ENCODE results near the gene RNF4. TPM values are rescaled to one million over a fixed set of nuclear protein-coding genes. Genes with fewer than 3 reads are reported as not detected.
A peak's percentile ranks its signal among the peaks of the same experiment; 100 is the strongest.

Gene RNF4
- total RNA-seq, 4 donors from 2014 or later: 33.2 to 49.0 (median 40.7) TPM

GRCh38 chr4:2515830-2516550 lies 47.1 kb downstream of the RNF4 start:
- TF ChIP-seq POLR2AphosphoS5 (IDR thresholded peaks at IDR 0.05) (peak in 1 of 2 donors; percentile 13), POLR2A (IDR thresholded peaks at IDR 0.05; ENCODE audit: low read depth) (no peak)
- TF ChIP-seq, protein P1, sequence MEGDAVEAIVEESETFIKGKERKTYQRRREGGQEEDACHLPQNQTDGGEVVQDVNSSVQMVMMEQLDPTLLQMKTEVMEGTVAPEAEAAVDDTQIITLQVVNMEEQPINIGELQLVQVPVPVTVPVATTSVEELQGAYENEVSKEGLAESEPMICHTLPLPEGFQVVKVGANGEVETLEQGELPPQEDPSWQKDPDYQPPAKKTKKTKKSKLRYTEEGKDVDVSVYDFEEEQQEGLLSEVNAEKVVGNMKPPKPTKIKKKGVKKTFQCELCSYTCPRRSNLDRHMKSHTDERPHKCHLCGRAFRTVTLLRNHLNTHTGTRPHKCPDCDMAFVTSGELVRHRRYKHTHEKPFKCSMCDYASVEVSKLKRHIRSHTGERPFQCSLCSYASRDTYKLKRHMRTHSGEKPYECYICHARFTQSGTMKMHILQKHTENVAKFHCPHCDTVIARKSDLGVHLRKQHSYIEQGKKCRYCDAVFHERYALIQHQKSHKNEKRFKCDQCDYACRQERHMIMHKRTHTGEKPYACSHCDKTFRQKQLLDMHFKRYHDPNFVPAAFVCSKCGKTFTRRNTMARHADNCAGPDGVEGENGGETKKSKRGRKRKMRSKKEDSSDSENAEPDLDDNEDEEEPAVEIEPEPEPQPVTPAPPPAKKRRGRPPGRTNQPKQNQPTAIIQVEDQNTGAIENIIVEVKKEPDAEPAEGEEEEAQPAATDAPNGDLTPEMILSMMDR (IDR thresholded peaks at IDR 0.05): no peak
- Histone ChIP-seq H3K36me3 (peaks cover 22 to 51% (median 42%) of the 10 kb centered on the region in 4 donors), H3K4me3 (no peak overlapping the region), H3K4me1 (peaks cover 12 to 16% (median 15%) of the 10 kb centered on the region in 4 donors), H3K27me3 (no peaks in the 10 kb centered on the region), H3K27ac (replicated peaks in 1 of 4) (peak overlapping the region in 2 of 4 donors; percentile 29 to 48), H3K9me3 (no peaks in the 10 kb centered on the region)
- 46% methylated on average over 2 of the region's 4 CpGs for WGBS
- DNase-seq (ENCODE audit: extremely low spot score): no peak
- intact Hi-C loops (cut with DNase I): no loop called here

DNA sequence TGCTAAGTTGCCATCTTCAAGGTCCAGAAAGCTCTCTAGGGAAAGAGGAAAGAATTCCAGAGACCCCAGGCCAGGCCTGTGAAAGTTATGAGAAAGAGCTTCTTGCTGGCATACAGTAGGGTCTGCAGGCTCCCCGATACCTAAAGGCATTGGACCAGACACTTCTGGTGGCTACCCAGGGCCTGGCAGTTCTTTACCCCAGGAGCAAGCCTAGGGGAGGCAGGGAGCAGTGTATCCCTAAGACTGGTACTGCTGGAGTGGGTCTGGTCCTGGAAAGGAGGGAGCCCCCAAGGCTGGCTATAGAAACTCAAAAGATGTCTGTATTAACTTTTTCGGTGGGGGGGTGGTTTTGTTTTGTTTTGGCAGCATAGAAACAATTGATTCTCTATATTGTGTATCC lies 47.7 kb downstream of the RNF4 start:
- peak overlapping the region in 1 of 4 donors; percentile 48 for H3K27ac ChIP-seq (replicated peaks in 1 of 4)
- WGBS: 89% methylated on average over 2 of the region's 2 CpGs
- DNase-seq (ENCODE audit: extremely low spot score): no peak
- H3K36me3 ChIP-seq: peaks cover 22 to 48% (median 40%) of the 10 kb centered on the region in 4 donors
- peaks cover 12 to 16% (median 15%) of the 10 kb centered on the region in 4 donors for H3K4me1 ChIP-seq
- H3K9me3 ChIP-seq: no peaks in the 10 kb centered on the region
- no peak for TF ChIP-seq POLR2A (IDR thresholded peaks at IDR 0.05; ENCODE audit: low read depth)
- TF ChIP-seq EP300 (IDR thresholded peaks at IDR 0.05): no peak
- TF ChIP-seq POLR2AphosphoS5 (IDR thresholded peaks at IDR 0.05): no peak
- TF ChIP-seq, protein P1 (IDR thresholded peaks at IDR 0.05): no peak
- H3K4me3 ChIP-seq: no peak overlapping the region
- H3K27me3 ChIP-seq: no peaks in the 10 kb centered on the region
- intact Hi-C loops (cut with DNase I): no loop called here

GRCh38 chr4:2526559-2526958 lies 57.7 kb downstream of the RNF4 start:
- WGBS: 96% methylated on average over 9 of the region's 9 CpGs
- H3K4me1 ChIP-seq: no peaks in the 10 kb centered on the region
- no peaks in the 10 kb centered on the region for H3K36me3 ChIP-seq
- no peak for DNase-seq (ENCODE audit: extremely low spot score)
- no peaks in the 10 kb centered on the region for H3K27me3 ChIP-seq
- no peak overlapping the region for H3K4me3 ChIP-seq
- no peaks in the 10 kb centered on the region for H3K9me3 ChIP-seq
- no peak overlapping the region for H3K27ac ChIP-seq (replicated peaks in 1 of 4)
- TF ChIP-seq POLR2A (IDR thresholded peaks at IDR 0.05; ENCODE audit: low read depth) (no peak), POLR2AphosphoS5 (IDR thresholded peaks at IDR 0.05) (no peak), EP300 (IDR thresholded peaks at IDR 0.05) (no peak)
- TF ChIP-seq, protein P1 (IDR thresholded peaks at IDR 0.05): no peak
- intact Hi-C loops (cut with DNase I): no loop called here

DNA sequence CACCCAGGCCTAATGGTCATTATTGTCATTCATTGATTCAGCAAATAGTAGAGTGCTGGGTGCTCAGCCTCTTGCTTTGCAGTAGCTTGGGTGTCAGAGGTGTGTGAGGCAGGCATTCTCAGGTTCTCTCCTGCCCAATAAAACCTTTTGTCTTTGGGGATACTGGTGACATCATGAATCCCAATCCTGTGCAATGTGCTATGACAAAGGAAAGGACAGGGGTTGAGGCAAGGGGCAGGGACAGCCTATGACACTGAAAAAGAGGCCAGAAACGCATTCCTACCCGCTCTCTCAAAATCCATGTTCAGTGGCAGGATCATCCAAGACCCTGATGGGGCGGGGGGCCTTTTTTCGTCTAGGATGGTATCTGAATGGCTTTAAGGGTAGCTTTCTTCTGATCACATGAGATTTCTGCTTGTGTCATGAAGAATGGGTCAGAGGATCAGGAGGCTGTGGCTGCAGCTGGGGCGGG lies 66.0 kb downstream of the RNF4 start:
- H3K27ac ChIP-seq (replicated peaks in 1 of 4): peak overlapping the region; percentile 92 to 96 (median 95)
- WGBS: 70% methylated on average over 3 of the region's 5 CpGs
- H3K9me3 ChIP-seq: no peaks in the 10 kb centered on the region
- DNase-seq (ENCODE audit: extremely low spot score): no peak
- H3K4me1 ChIP-seq: peaks cover 30 to 40% (median 35%) of the 10 kb centered on the region in 4 donors
- intact Hi-C loops (cut with DNase I): loop anchor here (5.0 kb wide), 3 partner anchors 68 to 273 kb away; partner anchors contain the start of genes MXD4 and RNF4
- peak overlapping the region; percentile 90 to 99 (median 95) for H3K4me3 ChIP-seq
- H3K36me3 ChIP-seq: no peaks in the 10 kb centered on the region
- TF ChIP-seq POLR2AphosphoS5 (IDR thresholded peaks at IDR 0.05) (no peak), POLR2A (IDR thresholded peaks at IDR 0.05; ENCODE audit: low read depth) (no peak), EP300 (IDR thresholded peaks at IDR 0.05) (no peak)
- TF ChIP-seq, protein P1 (IDR thresholded peaks at IDR 0.05): no peak
- H3K27me3 ChIP-seq: no peaks in the 10 kb centered on the region
